Measurements from ENCODE around the gene ZNF70.
"Not testable (repeated sequence)": the region's sequence is repeated elsewhere in the genome, so short reads cannot be mapped to it uniquely, and the experiment has no call there.

The ZNF70 gene

GRCh38 chr22:23756891-23757290 is 6.0 kb upstream of the ZNF70 start:
- no peak for DNase-seq (ENCODE audit: low read depth in 2 of 2)

GRCh38 chr22:23755711-23756110 is 4.8 kb upstream of the ZNF70 start:
- DNase-seq (ENCODE audit: low read depth in 2 of 2): no peak

- no peak for DNase-seq (ENCODE audit: low read depth in 2 of 2)
Measured at GRCh38 chr22:23754980-23755636, 4.2 kb upstream of the ZNF70 start.

GRCh38 chr22:23754220-23754919 is 3.5 kb upstream of the ZNF70 start, which contains the start of gene VPREB3:
VPREB3 (minus strand) TSS chr22:23754425; CDS start chr22:23754363, 62 bp downstream.
- DNase-seq (ENCODE audit: low read depth in 2 of 2): no peak

- no peak for DNase-seq (ENCODE audit: low read depth in 2 of 2)
Measured at GRCh38 chr22:23753385-23753784, 2.5 kb upstream of the ZNF70 start.

GRCh38 chr22:23752750-23753149 is 1.8 kb upstream of the ZNF70 start:
- no peak for DNase-seq (ENCODE audit: low read depth in 2 of 2)

- no peak for DNase-seq (ENCODE audit: low read depth in 2 of 2)
Measured at GRCh38 chr22:23752090-23752691, 1.3 kb upstream of the ZNF70 start.

- DNase-seq (ENCODE audit: low read depth in 2 of 2): no peak
Measured at GRCh38 chr22:23751441-23751996, 607 bp upstream of the ZNF70 start.

- no peak for DNase-seq (ENCODE audit: low read depth in 2 of 2)
Measured at GRCh38 chr22:23750367-23750713, 572 bp downstream of the ZNF70 start.

- no peak for DNase-seq (ENCODE audit: low read depth in 2 of 2)
Measured at GRCh38 chr22:23749841-23750301, 1.0 kb downstream of the ZNF70 start.

- no peak for DNase-seq (ENCODE audit: low read depth in 2 of 2)
Measured at GRCh38 chr22:23745791-23746190, 5.1 kb downstream of the ZNF70 start.

- no peak for DNase-seq (ENCODE audit: low read depth in 2 of 2)
Measured at GRCh38 chr22:23744485-23744884, 6.4 kb downstream of the ZNF70 start.

GRCh38 chr22:23744001-23744400 is 6.9 kb downstream of the ZNF70 start:
- DNase-seq (ENCODE audit: low read depth in 2 of 2): no peak

- no peak for DNase-seq (ENCODE audit: low read depth in 2 of 2)
Measured at GRCh38 chr22:23743303-23743705, 7.6 kb downstream of the ZNF70 start.

- DNase-seq (ENCODE audit: low read depth in 2 of 2): no peak
Measured at GRCh38 chr22:23742505-23743264, 8.2 kb downstream of the ZNF70 start.

- DNase-seq (ENCODE audit: low read depth in 2 of 2): no peak
Measured at GRCh38 chr22:23737696-23738095, 13.2 kb downstream of the ZNF70 start.

GRCh38 chr22:23728108-23728507 is 22.8 kb downstream of the ZNF70 start:
- DNase-seq (ENCODE audit: low read depth in 2 of 2): not testable (repeated sequence)

GRCh38 chr22:23722724-23723123 is 28.2 kb downstream of the ZNF70 start:
- no peak for DNase-seq (ENCODE audit: low read depth in 2 of 2)

- no peak for DNase-seq (ENCODE audit: low read depth in 2 of 2)
Measured at GRCh38 chr22:23722160-23722559, 28.8 kb downstream of the ZNF70 start.

- DNase-seq (ENCODE audit: low read depth in 2 of 2): no peak
Measured at GRCh38 chr22:23720855-23721254, 30.1 kb downstream of the ZNF70 start.

- DNase-seq (ENCODE audit: low read depth in 2 of 2): no peak
Measured at GRCh38 chr22:23718371-23719165, 32.3 kb downstream of the ZNF70 start.
